SK-N-SH (cell line): Measurements from ENCODE around the gene RUVBL1. TPM values are rescaled to one million over a fixed set of nuclear protein-coding genes. Genes with fewer than 3 reads are reported as not detected.

ENCODE experiments used
- CTCF ChIA-PET: fragments of 300-600, 350-600 bp; formaldehyde crosslinking; extraction: SDS; loops from one replicate; lab custom pipeline; 2021; lab: Yijun Ruan, JAX
- POLR2A ChIA-PET: fragments of 350-600 bp; sonication (Branson Sonifier 250); formaldehyde crosslinking; extraction: SDS; loops from one replicate; lab custom pipeline; 2020; ENCODE audit warnings: antibody characterized with exemption, inconsistent platforms; lab: Yijun Ruan, JAX
- DNase-seq: peaks from one replicate; pipeline ENCODE4 v3.0.0; 2012
- H2AFZ ChIP-seq: fragments of 200-600 bp; sonication (generic); 2 replicates; pipeline ENCODE4 v1.8.1; 2016; ENCODE audit warnings: antibody characterized with exemption, mild to moderate bottlenecking, low read depth
- H3F3A ChIP-seq: fragments of 200-600 bp; sonication (generic); replicated peaks from 2 replicates; pipeline ENCODE3; 2016; ENCODE audit warnings: antibody characterized with exemption, mild to moderate bottlenecking; ENCODE audit not compliant: insufficient read depth
- H3K27ac ChIP-seq, 2 experiments: fragments of 200-500 bp in 1 of 2; fragments of 200-600 bp in 1 of 2; sonication (Bioruptor generic) in 1 of 2; sonication (generic), shearing (Covaris generic) in 1 of 2; 2 replicates each; pipeline versions ENCODE4 v1.5.1 to v1.6.1; 2014 to 2016; ENCODE audit warnings: low read depth in 2 of 2, inconsistent platforms in 1 of 2, low read length in 1 of 2, mild to moderate bottlenecking in 1 of 2, mixed read lengths in 1 of 2
- H3K27me3 ChIP-seq: fragments of 200-600 bp; sonication (generic), shearing (Covaris generic); 2 replicates; pipeline ENCODE4 v1.6.1; 2016; ENCODE audit warnings: mixed run types; ENCODE audit not compliant: insufficient read depth
- H3K36me3 ChIP-seq, 2 experiments: fragments of 200-500 bp in 1 of 2; fragments of 200-600 bp in 1 of 2; sonication (Bioruptor generic) in 1 of 2; sonication (generic) in 1 of 2; replicated peaks in 1 of 2; 2 replicates each; pipeline versions ENCODE3 to v1.5.1; 2014 to 2016; ENCODE audit warnings: low read length in 1 of 2, mild to moderate bottlenecking in 1 of 2; ENCODE audit not compliant: insufficient read depth in 2 of 2, control insufficient read depth in 1 of 2
- H3K4me1 ChIP-seq, 2 experiments: fragments of 200-500 bp in 1 of 2; fragments of 200-600 bp in 1 of 2; sonication (Bioruptor generic) in 1 of 2; sonication (generic), shearing (Covaris generic) in 1 of 2; 2 replicates each; pipeline versions ENCODE4 v1.5.1 to v1.6.1; 2014 to 2016; ENCODE audit warnings: low read depth in 1 of 2, low read length in 1 of 2, mixed run types in 1 of 2; ENCODE audit not compliant: insufficient read depth in 2 of 2, control insufficient read depth in 1 of 2
- H3K4me2 ChIP-seq: fragments of 200-600 bp; sonication (generic), shearing (Covaris generic); 2 replicates; pipeline ENCODE4 v1.6.1; 2017; ENCODE audit warnings: mixed run types
- H3K4me3 ChIP-seq, 2 experiments: fragments of 200-500 bp in 1 of 2; fragments of 200-600 bp in 1 of 2; sonication (Bioruptor generic) in 1 of 2; sonication (generic), shearing (Covaris generic) in 1 of 2; 2 replicates each; pipeline versions ENCODE4 v1.5.1 to v1.8.1; 2014 to 2016; ENCODE audit warnings: low read depth in 2 of 2, inconsistent platforms in 1 of 2, low read length in 1 of 2, mild to moderate bottlenecking in 1 of 2, mixed read lengths in 1 of 2, moderate library complexity in 1 of 2
- H3K79me2 ChIP-seq: fragments of 200-600 bp; sonication (generic); 2 replicates; pipeline ENCODE4 v1.8.1; 2017; ENCODE audit warnings: mild to moderate bottlenecking; ENCODE audit not compliant: insufficient read depth
- H3K9ac ChIP-seq: fragments of 200-600 bp; sonication (generic); 2 replicates; pipeline ENCODE4 v1.6.1; 2017; ENCODE audit warnings: mixed run types
- H3K9me2 ChIP-seq: fragments of 200-600 bp; sonication (generic); 2 replicates; pipeline ENCODE4 v1.6.1; 2017; ENCODE audit warnings: mixed run types
- H3K9me3 ChIP-seq: fragments of 200-600 bp; sonication (generic); 2 replicates; pipeline ENCODE4 v1.6.1; 2017; ENCODE audit warnings: mixed run types, mild to moderate bottlenecking, moderate library complexity
- H4K20me1 ChIP-seq: fragments of 200-600 bp; sonication (generic); 2 replicates; pipeline ENCODE4 v1.6.1; 2017; ENCODE audit warnings: mild to moderate bottlenecking, mixed run types; ENCODE audit not compliant: insufficient read depth
- CTCF ChIP-seq: fragments of 200-600 bp; sonication (generic); IDR thresholded peaks from 2 replicates; pipeline ENCODE4 v1.6.1; 2017; ENCODE audit warnings: antibody characterized with exemption, mild to moderate bottlenecking, moderate library complexity
- ELF1 ChIP-seq: IDR thresholded peaks from 2 replicates; pipeline ENCODE4 v1.4.0; 2012
- EP300 ChIP-seq, 2 experiments: IDR thresholded peaks; 2 replicates each; pipeline versions ENCODE4 v1.4.0 to v1.6.1; 2012; ENCODE audit warnings: borderline replicate concordance in 1 of 2, low read depth in 1 of 2, low read length in 1 of 2
- EZH2phosphoT487 ChIP-seq: fragments of 200-600 bp; sonication (generic); IDR thresholded peaks from 2 replicates; pipeline ENCODE4 v1.6.1; 2017; ENCODE audit warnings: low read depth, mixed run types, mild to moderate bottlenecking, antibody characterized with exemption, moderate library complexity, borderline replicate concordance
- FOXJ3 ChIP-seq: sonication (generic); formaldehyde crosslinking; IDR thresholded peaks from 2 replicates; pipeline ENCODE4 v1.5.1; 2020; ENCODE audit warnings: mild to moderate bottlenecking, missing genetic modification reagents
- GABPA ChIP-seq: IDR thresholded peaks from 2 replicates; pipeline ENCODE4 v1.4.0; 2012; ENCODE audit warnings: low read depth, mild to moderate bottlenecking
- GATA2 ChIP-seq: sonication (generic); formaldehyde crosslinking; IDR thresholded peaks from 2 replicates; pipeline ENCODE4 v1.5.0; 2020; ENCODE audit warnings: mild to moderate bottlenecking, missing genetic modification reagents
- IRF3 ChIP-seq: fragments of 150-350 bp; IDR thresholded peaks from 2 replicates; pipeline ENCODE4 v1.6.1; 2016; ENCODE audit warnings: mild to moderate bottlenecking, low read depth, low read length
- MAX ChIP-seq: IDR thresholded peaks from 2 replicates; pipeline ENCODE4 v1.4.0; 2012; ENCODE audit warnings: low read depth
- MXI1 ChIP-seq: IDR thresholded peaks from 2 replicates; pipeline ENCODE4 v1.6.1; 2012; ENCODE audit warnings: mild to moderate bottlenecking, low read depth, low read length, improper control_type of control experiment
- NFIC ChIP-seq: IDR thresholded peaks from 2 replicates; pipeline ENCODE4 v1.4.0; 2012; ENCODE audit warnings: borderline replicate concordance
- RAD21 ChIP-seq: IDR thresholded peaks from 2 replicates; pipeline ENCODE4 v1.6.1; 2012; ENCODE audit warnings: mild to moderate bottlenecking, low read length
- RXRA ChIP-seq: IDR thresholded peaks from 2 replicates; pipeline ENCODE4 v1.4.0; 2012; ENCODE audit warnings: low read depth, mild to moderate bottlenecking, borderline replicate concordance
- SIN3A ChIP-seq: IDR thresholded peaks from 2 replicates; pipeline ENCODE4 v1.6.1; 2012; ENCODE audit warnings: low read depth, mild to moderate bottlenecking, low read length, moderate library complexity, borderline replicate concordance
- SMC3 ChIP-seq: IDR thresholded peaks from 2 replicates; pipeline ENCODE4 v1.6.1; 2012; ENCODE audit warnings: low read depth, low read length, improper control_type of control experiment
- TAF1 ChIP-seq: IDR thresholded peaks from 2 replicates; pipeline ENCODE4 v1.6.1; 2012; ENCODE audit warnings: low read depth, mild to moderate bottlenecking, low read length, moderate library complexity, borderline replicate concordance
- TCF12 ChIP-seq: IDR thresholded peaks from 2 replicates; pipeline ENCODE4 v1.4.0; 2012
- USF1 ChIP-seq: IDR thresholded peaks from 2 replicates; pipeline ENCODE4 v1.4.0; 2012; ENCODE audit warnings: low read depth, borderline replicate concordance
- USF2 ChIP-seq: fragments of 150-350 bp; IDR thresholded peaks from 2 replicates; pipeline ENCODE4 v1.6.1; 2017; ENCODE audit warnings: antibody characterized with exemption, low read length, low read depth, borderline replicate concordance
- WGBS: methylation state at CpG from one replicate; pipeline ENCODE4 v1.1.6; 2017; ENCODE audit warnings: low lambda C conversion rate; 5-methylcytosine and 5-hydroxymethylcytosine counted together
- polyA plus RNA-seq, 3 experiments: library from polyadenylated mRNA; depleted of rRNA; stranded (reverse); fragments of >200 nt; gene quantifications; 2 replicates each; pipeline ENCODE4 v1.2.3, GENCODE V29; 2012

The RUVBL1 gene
- polyA plus RNA-seq, 1 of the 3 experiments (the other 2 are of a cell fraction) = 140 TPM

- TF ChIP-seq SIN3A (no peak), TCF12 (no peak), SMC3 (no peak), MAX (no peak)
- TF ChIP-seq, all 33 proteins: peak for 0
Observed at GRCh38 chr3:128127236-128127635, 3.6 kb upstream of the RUVBL1 start (continued).

- H3K27ac ChIP-seq = peak overlapping the region; percentile 82 to 93
- H3K27me3 ChIP-seq = no peaks in the 10 kb centered on the region
- no peaks in the 10 kb centered on the region for H4K20me1 ChIP-seq
- no peaks in the 10 kb centered on the region for H3F3A ChIP-seq
- TF ChIP-seq IRF3 = no peak
- TF ChIP-seq SIN3A = no peak
- TF ChIP-seq TCF12 = no peak
- no peak for TF ChIP-seq USF1
- no peak for TF ChIP-seq ELF1
- no peaks in the 10 kb centered on the region for H3K9me3 ChIP-seq
- peaks cover 4 to 12% of the 10 kb centered on the region in 2 experiments for H3K36me3 ChIP-seq
- H2AFZ ChIP-seq = peak overlapping the region; percentile 90; the same call in 1 of the 2 replicates
- POLR2A ChIA-PET = interaction anchor here (0.5 to 1.7 kb wide), 6 partner anchors 9 to 557 kb away, joined by 3 to 17 read pairs (median 4); partner anchors contain the start of gene EEFSEC
- DNase-seq = no peak
- peaks cover 0 to 14% of the 10 kb centered on the region in 2 experiments; a peak in 2 of 4 replicates for H3K4me1 ChIP-seq
- 2% methylated on average over 11 of the region's 22 CpGs for WGBS
- H3K4me3 ChIP-seq = peak overlapping the region; percentile 98 to 99
- CTCF ChIA-PET = interaction anchor here (0.6 to 10.8 kb wide), 13 partner anchors 10 to 558 kb away, joined by 3 to 89 read pairs (median 5); partner anchors contain the start of gene EEFSEC
- peaks cover 27% of the 10 kb centered on the region for H3K79me2 ChIP-seq
- peak overlapping the region; percentile 93 for H3K9ac ChIP-seq
- H3K9me2 ChIP-seq = no peaks in the 10 kb centered on the region
- H3K4me2 ChIP-seq = peak overlapping the region; percentile 92
Observed at GRCh38 chr3:128123156-128123537, 465 bp downstream of the RUVBL1 start.

- H3F3A ChIP-seq = no peaks in the 10 kb centered on the region
- no peak overlapping the region for H3K27ac ChIP-seq
- H3K9me3 ChIP-seq = no peaks in the 10 kb centered on the region
- 100% methylated on average over 1 of the region's 1 CpG for WGBS
- H4K20me1 ChIP-seq = no peaks in the 10 kb centered on the region
- peak overlapping the region in 1 of 2 experiments; percentile 99; a peak in 1 of 4 replicates for H3K4me3 ChIP-seq
- peaks cover 9 to 19% of the 10 kb centered on the region in 2 experiments for H3K36me3 ChIP-seq
- H3K79me2 ChIP-seq = peaks cover 33% of the 10 kb centered on the region
- H3K27me3 ChIP-seq = no peaks in the 10 kb centered on the region
- H2AFZ ChIP-seq = no peak overlapping the region
- H3K4me1 ChIP-seq = peaks cover 0 to 14% of the 10 kb centered on the region in 2 experiments; a peak in 2 of 4 replicates
- CTCF ChIA-PET = interaction anchor here (0.6 to 10.8 kb wide), 4 partner anchors 10 to 235 kb away, joined by 3 to 89 read pairs (median 8); no protein-coding TSS in a partner anchor
- H3K4me2 ChIP-seq = peak overlapping the region; percentile 92
- POLR2A ChIA-PET = interaction anchor here (1.5 kb wide), 1 partner anchor 294 kb away, joined by 4 read pairs; no protein-coding TSS in a partner anchor
- H3K9ac ChIP-seq = no peak overlapping the region
- DNase-seq = no peak
- no peaks in the 10 kb centered on the region for H3K9me2 ChIP-seq
- TF ChIP-seq RAD21 = no peak
- no peak for TF ChIP-seq EP300 (IDR thresholded peaks at IDR 0.05; ENCODE audit: borderline replicate concordance in 1 of 2, low read depth in 1 of 2, low read length in 1 of 2)
- no peak for TF ChIP-seq MAX
- TF ChIP-seq CTCF = no peak
- TF ChIP-seq GABPA = no peak
- no peak for TF ChIP-seq EZH2phosphoT487
- TF ChIP-seq FOXJ3 = no peak
- TF ChIP-seq USF2 = no peak
- no peak for TF ChIP-seq USF1
- TF ChIP-seq GATA2 (CRISPR knock-in tag) = no peak
- no peak for TF ChIP-seq TAF1
- no peak for TF ChIP-seq MXI1
- TF ChIP-seq NFIC = no peak
- TF ChIP-seq RXRA = no peak
Observed at GRCh38 chr3:128122013-128122412, 1.6 kb downstream of the RUVBL1 start.
